HT1080 (cell line): ENCODE measurements around the gene DDOST. TPM values are rescaled to one million over a fixed set of nuclear protein-coding genes. Genes with fewer than 3 reads are reported as not detected.

Experiments
- DNase-seq: peaks from one replicate; pipeline ENCODE4 v3.0.0-alpha.2; 2015; ENCODE audit warnings: low read depth
- total RNA-seq: library from RNA; depleted of rRNA; stranded (reverse); fragments of >200 nt; shearing (Covaris generic); gene quantifications from 2 replicates; pipeline ENCODE4 v1.2.3, GENCODE V29; 2014

Gene DDOST
- total RNA-seq, 1 experiment from 2014 or later: 438 TPM

DNA sequence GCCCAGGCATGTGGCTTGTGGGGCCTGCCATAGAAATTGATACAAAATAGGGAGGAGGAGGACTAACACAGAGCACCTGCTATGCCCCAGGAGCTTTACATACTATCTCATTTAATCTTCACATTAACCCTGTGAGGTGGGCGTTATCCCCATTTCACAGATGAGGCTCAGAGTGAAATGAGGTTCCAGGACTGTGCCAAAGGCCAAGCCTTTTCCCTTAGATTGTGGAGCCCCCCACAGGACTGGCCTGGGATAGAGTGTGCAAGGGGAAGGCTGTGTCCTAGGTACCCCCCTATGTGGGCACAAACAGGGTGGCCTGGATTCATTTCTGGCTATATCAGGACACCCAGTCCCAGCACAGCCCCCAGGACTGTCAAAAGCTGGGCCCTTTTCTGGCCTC, 2.2 kb upstream of the DDOST start:
- no peak for DNase-seq

DNA sequence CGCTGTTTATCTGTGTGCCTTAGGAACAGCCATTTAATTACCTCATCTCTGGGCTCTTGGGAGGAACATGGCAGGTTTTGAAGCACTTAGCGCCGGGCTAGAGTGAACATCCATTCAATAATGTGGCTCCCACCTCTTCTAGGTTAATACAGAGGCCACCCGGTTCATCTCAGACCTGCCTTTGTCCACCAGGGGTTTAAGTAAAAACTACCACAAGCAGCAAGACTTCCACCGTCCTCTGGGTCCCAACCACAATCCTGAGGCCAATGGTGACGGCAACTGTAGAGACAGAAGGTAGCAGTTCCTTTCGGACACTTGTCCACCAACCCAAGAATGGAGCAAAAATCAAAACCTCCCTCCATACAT, 924 bp upstream of the DDOST start:
- no peak for DNase-seq

DNA sequence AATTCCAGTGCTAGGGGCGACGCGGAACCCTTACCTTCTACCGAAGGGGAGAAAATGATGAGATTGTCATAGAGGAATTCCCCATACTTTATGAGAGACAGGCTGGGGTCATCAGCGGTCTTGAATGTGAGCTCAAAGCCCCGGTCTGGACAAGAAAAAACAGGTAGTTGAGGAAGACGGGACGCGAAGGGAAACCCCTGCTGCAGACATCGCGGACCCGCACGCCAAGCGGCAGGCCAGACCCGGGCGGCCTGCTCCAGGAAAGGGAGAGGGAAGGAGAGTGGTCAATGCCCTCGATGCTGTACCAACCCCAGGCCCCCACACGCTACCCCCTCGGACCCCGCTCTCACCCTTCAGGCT, 342 bp downstream of the DDOST start:
- DNase-seq: no peak

DNA sequence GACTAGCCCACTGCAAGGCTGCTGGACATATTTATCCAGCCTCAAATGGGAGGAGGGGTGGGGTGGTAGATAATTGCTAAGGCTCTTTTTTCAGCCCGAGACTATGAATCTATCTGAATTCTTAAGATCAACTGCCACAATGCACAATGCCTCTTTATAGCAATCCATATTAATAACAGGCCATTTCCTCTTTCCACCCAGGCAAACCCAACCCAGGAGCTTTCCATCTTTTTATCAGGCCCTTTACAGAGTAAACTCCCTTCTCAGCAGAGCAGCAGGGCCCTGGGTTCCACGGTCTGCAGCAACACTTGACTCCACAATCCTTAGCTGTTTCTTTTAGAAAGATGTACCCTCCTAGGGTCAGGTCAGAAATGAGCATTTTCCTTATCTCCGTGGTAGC, 806 bp downstream of the DDOST start:
- DNase-seq: no peak

DNA sequence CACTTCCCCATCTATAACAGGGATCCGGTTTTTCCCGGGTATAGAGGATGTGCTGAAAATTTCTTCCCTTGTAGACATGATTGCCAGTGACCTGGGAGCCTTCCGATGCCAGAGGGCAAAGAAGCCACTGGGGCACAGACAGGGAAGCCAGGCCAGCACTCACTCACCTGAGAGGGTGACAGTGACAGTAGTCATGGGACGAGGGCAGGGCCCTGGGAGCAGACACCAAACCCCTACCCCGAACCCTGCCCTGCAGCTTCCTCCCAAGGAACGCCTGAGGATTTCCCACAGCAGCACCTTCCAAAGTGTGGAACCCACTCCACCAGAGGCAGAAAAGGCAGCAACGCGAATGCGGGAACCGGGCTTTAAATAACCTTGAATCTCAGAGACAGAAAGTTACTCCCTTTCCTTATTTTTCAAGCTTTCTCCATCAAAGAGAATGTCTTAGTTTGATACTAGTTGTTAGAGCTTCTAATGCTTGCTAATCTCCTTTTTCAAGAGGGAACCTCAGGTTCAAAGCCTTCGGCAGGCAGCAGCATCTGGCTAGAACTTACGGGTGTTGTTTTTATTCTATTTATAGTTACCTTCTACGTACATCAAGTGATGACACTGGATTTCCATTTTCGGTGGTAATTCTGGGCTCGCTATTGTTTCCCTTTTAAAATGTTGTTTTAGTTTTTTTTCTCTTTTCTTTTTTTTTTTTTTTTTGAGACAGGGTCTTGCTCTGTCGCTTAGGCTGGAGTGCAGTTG, 2.8 kb downstream of the DDOST start:
- DNase-seq: no peak

DNA sequence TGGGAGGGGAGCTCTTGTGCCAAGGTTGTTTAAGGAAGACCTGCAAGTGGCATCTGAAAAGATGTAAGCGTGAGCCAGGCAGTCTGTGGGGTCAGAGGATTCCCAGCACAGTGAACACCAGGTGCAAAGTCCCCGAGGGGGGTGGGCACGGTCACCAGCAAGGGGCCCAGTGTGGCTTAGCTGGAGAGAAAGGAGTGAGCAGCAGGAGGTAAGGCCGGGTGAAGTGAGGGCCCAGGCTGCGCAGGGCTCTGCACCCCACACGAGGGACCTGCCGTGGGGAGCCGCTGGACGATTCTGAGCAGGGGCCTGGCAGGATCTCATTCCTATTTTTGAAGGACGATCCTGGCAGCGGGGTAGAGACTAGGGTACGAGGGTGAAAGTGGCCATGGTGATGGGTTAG, 4.1 kb downstream of the DDOST start:
- DNase-seq: no peak

DNA sequence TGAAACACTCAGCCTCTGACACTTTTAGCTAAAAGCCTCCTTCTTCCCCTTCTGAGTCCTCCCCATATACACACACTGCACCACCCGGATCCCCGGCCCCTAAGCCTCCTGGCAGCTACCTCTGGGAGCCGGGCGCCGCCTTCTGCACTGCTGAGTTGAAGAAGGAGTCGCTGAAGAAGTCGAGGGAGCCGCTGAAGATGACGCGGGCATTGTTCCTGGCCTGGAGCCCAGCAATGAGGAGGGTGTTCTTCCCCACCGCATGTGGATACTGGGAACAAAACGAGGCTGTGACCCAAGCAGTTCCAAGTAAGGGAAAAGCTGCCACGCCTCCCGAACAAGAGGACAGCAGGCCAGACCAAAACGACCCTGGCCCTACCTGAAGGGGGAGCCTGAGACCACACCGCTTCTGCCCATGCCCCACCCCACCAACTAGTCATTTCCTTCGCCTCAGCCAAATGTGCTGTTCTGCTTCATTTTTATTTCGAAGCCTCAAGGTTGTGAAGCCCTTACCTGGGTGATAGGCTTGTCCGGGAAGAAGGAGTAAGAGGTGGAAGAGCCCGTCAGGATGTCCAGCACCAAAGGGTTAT, 7.0 kb downstream of the DDOST start:
- no peak for DNase-seq

DNA sequence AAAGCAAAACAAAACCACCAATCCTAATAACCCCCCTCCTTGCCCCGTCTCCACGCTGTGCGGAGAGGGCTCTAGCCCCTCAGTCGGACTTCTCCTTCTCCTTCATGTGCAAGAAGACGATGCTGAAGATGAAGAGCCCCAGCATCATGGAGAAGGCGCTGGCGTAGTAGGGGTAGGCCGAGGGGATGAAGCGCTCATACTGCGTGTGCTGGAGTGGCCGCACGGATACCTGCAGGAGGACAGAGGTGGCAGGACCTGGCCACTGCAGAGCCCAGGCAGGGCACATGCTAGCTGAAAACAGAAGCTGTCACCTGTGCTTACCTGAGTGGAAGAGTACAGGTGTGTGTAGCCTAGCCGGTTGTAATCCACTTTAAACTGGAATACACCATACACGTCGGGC, 8.9 kb downstream of the DDOST start:
- DNase-seq: no peak

DNA sequence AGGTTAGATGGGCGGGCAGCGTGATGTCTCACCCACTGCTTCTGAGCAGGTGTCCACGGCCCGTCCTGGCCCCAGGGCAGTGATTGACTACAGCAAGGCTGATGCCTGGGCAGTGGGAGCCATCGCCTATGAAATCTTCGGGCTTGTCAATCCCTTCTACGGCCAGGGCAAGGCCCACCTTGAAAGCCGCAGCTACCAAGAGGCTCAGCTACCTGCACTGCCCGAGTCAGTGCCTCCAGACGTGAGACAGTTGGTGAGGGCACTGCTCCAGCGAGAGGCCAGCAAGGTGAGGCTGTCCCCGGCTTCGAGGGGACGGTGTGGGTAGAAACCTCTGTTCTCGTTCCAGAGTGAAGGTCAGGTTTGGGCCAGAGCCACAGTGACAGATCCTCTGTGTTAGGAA, 12.2 kb downstream of the DDOST start:
- DNase-seq: no peak

DNA sequence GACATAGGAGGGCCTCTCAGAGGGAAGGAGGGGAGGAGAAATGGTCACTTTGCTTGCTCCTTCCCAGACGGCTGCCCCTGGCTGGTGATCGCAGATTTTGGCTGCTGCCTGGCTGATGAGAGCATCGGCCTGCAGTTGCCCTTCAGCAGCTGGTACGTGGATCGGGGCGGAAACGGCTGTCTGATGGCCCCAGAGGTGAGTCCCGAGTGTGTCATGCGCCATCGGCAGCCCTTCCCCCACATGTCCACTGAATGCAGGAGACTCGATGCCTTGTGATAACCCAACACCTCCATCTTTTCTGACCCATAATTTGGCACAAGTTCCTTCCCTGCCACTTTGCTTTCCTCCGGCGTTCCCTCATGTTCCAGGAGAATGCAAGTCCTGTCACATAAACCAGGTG, 12.7 kb downstream of the DDOST start:
- no peak for DNase-seq

DNA sequence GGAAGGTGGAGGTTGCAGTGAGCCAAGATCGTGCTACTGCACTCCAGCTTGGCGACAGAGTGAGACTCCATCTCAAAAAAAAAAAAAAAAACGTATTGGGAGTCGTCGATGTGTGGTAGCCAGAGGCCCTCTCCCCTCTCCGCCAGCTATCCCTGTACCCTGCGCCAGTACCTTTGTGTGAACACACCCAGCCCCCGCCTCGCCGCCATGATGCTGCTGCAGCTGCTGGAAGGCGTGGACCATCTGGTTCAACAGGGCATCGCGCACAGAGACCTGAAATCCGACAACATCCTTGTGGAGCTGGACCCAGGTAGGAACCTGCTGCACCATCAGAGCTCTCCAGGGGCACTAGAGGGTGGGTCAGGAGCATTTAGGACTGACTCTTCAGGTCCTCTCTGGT, 15.8 kb downstream of the DDOST start:
- no peak for DNase-seq

DNA sequence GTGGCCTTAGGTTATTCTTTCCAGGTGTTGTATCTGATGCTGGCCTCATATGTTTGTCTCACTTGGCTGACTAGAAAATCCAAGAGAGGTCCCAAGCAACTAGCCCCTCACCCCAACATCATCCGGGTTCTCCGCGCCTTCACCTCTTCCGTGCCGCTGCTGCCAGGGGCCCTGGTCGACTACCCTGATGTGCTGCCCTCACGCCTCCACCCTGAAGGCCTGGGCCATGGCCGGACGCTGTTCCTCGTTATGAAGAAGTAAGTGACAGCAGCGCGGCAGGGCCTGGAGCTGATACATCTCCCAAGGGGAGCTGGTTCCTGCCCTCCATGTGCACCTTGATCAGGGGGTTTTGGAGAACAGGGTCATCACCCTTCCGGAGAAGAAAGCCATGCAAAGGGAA, 16.8 kb downstream of the DDOST start:
- no peak for DNase-seq

DNA sequence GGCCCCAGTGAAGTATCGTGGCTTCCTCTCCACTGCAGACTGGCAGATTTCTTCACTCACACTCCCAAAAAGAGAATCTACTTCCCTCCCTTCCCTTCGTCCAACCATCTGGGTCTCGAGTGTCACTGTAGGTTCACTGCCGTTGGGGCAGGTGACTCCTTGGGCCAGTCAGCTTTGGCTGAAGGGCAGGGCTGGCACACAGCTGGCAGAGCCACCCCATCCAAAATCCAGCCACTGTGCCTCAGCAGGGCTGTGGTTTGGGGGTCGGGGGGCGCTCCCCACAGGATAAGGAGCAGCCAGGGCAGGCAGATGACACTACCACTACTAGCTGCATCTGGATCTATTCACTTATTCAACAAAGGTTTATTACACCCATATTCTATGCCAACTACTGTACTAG, 18.1 kb downstream of the DDOST start:
- DNase-seq: no peak

DNA sequence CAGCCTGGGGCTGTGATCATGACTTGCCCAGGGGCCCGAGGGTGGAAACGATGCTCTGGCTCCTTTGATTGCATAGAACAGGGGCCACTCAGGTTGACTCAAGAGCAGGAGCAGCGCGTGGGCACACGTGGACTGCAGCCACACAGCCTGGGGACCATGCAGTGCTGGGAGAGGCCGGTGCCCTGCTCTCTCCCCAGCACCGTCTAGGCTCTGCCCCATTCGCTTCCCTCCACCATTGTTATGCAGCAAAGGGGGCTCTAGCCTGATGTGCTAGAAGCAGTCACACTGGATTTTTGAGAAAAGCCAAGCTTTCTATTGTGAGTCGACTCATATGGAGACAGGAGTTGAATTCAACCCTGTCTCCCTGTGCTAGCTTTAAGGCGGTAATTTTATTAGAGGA, 19.2 kb downstream of the DDOST start:
- DNase-seq: no peak

DNA sequence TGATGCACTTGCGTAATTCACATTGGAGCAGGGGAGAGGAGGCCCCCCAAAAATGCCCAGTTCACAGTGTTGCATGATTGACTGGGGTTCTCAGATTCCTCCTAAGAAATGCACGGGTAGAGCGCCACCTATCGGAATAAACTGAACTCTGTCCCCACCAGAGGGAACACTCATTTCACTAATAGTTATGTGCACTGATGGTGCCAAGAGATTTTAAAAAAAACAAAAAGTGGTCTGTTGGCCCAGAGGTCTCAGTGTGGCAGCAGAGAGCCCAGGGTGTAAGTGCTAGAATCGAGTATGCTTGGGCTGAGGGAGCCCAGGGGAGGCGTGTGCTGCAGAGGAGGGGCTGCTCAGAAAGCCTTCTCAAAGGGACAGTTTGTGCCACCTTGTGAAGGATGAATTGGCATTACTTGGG, 21.0 kb downstream of the DDOST start:
- peak; percentile 48 for DNase-seq

DNA sequence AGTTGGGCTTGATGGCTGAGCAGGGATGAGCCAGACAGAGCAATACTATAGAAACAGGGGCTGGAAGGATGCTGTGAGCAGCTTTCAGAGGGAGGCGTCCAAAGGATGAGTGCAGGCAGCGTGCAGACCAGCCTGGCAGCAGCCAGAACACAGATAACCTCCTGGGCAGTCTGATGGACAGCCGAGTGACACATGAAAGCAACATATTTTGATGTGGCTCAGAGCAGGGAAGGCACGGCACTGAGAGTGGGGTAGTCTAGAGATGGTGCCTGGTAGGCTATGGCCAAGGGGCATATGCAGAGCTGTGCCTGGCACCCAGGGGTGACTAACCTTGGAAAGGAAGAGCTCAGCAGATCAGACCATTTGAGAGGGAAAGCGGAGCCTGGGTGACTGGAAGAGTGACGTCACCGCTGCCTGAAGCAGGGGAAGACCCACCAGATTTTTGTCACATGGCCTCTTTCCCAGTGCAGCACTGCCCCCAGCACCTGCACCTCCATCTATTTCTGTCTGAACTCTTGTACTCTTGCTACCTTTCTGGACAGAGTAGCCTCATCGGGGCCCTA, 24.3 kb downstream of the DDOST start:
- no peak for DNase-seq

DNA sequence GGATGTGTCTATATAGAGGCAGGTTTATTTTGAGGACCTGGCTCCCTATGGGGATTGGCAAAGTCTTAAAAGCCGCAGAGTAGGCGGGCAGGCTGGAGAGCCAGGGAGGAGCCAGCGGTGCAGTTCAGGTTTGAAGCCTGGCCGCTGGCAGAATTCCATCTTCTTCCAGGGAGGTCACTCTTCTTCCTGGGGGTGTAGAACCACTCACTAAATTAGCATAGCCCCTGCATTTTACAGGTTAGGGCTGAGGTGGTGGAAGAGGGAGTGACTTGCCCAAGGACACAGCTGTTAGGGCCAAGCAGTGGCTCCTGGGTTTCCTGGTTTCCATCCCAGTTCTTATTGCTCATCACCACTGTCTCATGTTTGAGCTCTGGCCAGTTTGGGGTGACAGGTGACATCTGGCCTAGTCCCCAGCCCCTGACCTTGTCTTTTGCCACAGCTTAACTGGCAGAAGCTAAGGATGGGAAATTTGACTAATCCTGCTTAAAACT, 26.5 kb downstream of the DDOST start:
- DNase-seq: peak; percentile 61

DNA sequence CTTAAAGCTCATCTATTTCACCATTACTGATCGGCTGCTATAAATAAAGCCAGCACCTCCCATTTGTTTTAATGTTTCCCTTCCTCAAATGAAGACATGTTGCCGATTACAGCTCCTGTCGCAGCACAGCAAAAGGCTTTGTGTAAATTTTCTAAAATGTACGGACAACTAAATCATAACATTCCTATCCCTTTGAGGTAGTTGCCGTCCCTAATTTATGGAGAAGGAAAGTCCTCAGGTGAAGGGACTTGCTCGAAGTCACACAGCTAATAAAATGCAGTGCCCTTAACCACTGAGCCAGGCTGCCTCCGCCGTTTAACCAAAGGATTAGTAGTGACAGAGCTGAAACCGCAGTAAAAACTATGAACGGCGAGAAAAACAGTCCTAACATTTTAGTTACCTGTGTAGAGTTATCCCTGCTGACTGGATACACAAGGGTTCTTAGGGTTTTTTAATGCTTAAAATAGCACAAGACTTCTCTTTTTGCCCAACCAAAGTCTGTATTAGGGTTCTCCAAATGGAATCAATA, 27.0 kb downstream of the DDOST start:
- DNase-seq: no peak

DNA sequence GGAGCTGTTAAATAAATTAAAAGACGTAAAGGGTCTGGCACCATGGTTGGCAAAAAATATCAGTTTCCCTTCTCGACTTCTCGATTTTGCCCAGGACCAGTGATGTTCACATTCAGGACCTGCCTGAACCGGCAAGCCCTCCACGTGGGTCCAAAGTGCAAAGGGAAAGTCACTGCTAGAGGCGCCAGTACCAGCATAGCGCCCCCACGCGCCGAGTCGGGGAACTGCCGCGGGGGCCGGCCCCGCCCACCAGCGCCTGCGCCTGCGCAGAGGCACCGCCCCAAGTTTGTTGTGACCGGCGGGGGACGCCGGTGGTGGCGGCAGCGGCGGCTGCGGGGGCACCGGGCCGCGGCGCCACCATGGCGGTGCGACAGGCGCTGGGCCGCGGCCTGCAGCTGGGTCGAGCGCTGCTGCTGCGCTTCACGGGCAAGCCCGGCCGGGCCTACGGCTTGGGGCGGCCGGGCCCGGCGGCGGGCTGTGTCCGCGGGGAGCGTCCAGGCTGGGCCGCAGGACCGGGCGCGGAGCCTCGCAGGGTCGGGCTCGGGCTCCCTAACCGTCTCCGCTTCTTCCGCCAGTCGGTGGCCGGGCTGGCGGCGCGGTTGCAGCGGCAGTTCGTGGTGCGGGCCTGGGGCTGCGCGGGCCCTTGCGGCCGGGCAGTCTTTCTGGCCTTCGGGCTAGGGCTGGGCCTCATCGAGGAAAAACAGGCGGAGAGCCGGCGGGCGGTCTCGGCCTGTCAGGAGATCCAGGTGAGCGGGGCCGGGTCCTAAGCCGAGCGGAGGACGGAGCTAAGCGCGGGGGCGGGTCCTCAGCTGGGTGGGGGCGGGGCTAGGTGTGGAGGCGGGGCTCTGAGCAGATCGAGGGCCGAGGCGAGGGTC, 27.7 kb downstream of the DDOST start, which contains the start of gene PINK1:
TSS of gene PINK1 (plus strand) at position 269 of the 875 bp plus-strand sequence. CDS start at position 360, 91 bp downstream.
- DNase-seq: peak; percentile 75

DNA sequence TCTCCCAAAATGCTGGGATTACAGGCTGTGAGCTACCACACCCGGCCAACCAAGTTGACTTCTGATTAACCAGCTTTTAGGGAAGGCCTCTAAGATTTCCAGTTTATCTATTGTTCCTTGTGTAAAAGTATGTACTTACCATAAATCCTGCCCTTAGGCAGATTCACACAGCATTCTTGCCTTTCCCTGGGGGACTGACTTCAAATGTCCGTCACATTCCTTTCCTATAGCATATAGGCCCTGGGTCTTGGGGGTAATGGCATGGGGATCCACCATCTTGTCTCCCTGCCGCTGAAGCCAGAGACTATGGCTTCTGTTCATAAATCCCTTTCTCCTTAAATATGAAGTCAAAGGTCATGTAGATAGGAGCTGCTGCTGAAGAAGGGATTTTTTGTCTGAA, 28.8 kb downstream of the DDOST start:
- DNase-seq: no peak

DNA sequence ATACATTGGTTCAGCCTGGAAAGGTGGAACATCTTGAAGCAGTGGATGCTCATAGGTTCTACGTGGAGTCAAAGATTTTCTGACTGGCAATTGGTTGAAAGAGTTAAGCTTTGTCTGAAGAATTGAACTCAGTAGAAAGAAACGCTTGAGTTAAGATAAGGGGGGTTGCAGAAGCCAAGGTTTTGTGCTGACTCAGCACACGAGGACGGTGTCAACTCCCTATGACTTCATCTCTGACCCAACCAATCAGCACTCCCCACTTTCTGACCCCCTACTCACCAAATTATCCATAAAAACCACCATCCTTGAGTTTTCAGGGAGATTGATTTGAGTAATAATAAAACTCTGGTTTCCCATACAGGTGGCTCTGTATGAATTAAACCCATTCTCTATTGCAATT, 30.4 kb downstream of the DDOST start:
- DNase-seq: no peak

DNA sequence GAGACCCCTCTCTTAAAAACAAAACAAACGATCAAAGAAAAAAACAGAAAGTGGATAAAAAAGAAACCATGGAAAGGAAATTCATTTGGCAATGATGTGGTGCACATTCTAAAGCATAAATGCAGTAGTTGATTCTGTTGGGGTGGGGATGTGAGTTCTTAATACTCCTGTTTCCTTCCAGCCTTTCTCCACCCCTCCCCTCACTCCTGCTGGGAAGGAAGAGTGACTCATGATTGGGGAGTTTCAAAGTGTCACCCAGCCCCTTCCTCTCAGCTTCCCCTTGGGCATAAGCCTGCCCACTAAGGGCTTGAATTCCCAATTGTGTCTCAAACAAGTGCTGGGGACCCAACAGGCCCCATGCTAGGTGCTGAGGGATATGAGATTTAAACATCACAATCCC, 34.6 kb downstream of the DDOST start:
- DNase-seq: peak; percentile 53
